OCI-LY7 (cell line): ENCODE data around the gene FANCG. TPM values are rescaled to one million over a fixed set of nuclear protein-coding genes. Genes with fewer than 3 reads are reported as not detected.

Experiments used
- BruUV-seq: library from RNA; stranded (reverse); fragments of 400-500 nt; replicated peaks from 2 replicates; lab custom pipeline; 2021; lab: Mats Ljungman, UMichigan
- CTCF ChIA-PET: fragments of 300-600 bp; sonication (Branson Sonifier 250); formaldehyde crosslinking; loops from one replicate; lab custom pipeline; 2022; ENCODE audit warnings: antibody characterized with exemption; ENCODE audit not compliant: unreplicated experiment; lab: Charles Lee
- POLR2A ChIA-PET: fragments of 300-600 bp; sonication (Branson Sonifier 250); formaldehyde crosslinking; loops from one replicate; lab custom pipeline; 2022; ENCODE audit warnings: antibody characterized with exemption; lab: Charles Lee
- DNase-seq: peaks from one replicate; pipeline ENCODE4 v3.0.0-alpha.2; 2015; ENCODE audit warnings: low spot score
- H2AFZ ChIP-seq: fragments of 200-600 bp; sonication (generic), shearing (Covaris generic); 2 replicates; pipeline ENCODE4 v1.6.1; 2014; ENCODE audit warnings: mild to moderate bottlenecking, antibody characterized with exemption, low read length, moderate library complexity
- H3K27ac ChIP-seq: fragments of 200-600 bp; sonication (generic); 2 replicates; pipeline ENCODE4 v1.5.1; 2014; ENCODE audit warnings: mixed run types, low read depth, mild to moderate bottlenecking, moderate library complexity, low read length, inconsistent platforms; ENCODE audit not compliant: poor library complexity, severe bottlenecking
- H3K36me3 ChIP-seq: fragments of 200-600 bp; sonication (generic); 2 replicates; pipeline ENCODE4 v1.6.1; 2014; ENCODE audit warnings: mild to moderate bottlenecking, antibody characterized with exemption, low read length, moderate library complexity, mixed read lengths; ENCODE audit not compliant: insufficient read depth
- H3K4me1 ChIP-seq: fragments of 200-600 bp; sonication (generic); 2 replicates; pipeline ENCODE4 v1.5.1; 2014; ENCODE audit warnings: mild to moderate bottlenecking, low read length; ENCODE audit not compliant: insufficient read depth, poor library complexity, severe bottlenecking
- H3K4me2 ChIP-seq: fragments of 200-600 bp; sonication (generic); 2 replicates; pipeline ENCODE4 v1.6.1; 2014; ENCODE audit warnings: mild to moderate bottlenecking, low read length
- H3K4me3 ChIP-seq: fragments of 200-600 bp; sonication (generic); 2 replicates; pipeline ENCODE4 v1.5.1; 2014; ENCODE audit warnings: mild to moderate bottlenecking, low read depth, low read length; ENCODE audit not compliant: poor library complexity, severe bottlenecking
- H3K79me2 ChIP-seq: fragments of 200-600 bp; sonication (generic); 2 replicates; pipeline ENCODE4 v1.6.1; 2016; ENCODE audit warnings: low read depth, mild to moderate bottlenecking, low read length, moderate library complexity, mixed read lengths; ENCODE audit not compliant: insufficient read depth
- H3K9me2 ChIP-seq: fragments of 200-600 bp; sonication (generic); 2 replicates; pipeline ENCODE4 v1.6.1; 2016; ENCODE audit warnings: mild to moderate bottlenecking, low read length, mixed read lengths; ENCODE audit not compliant: insufficient read depth
- H3K9me3 ChIP-seq: fragments of 200-600 bp; sonication (generic); 2 replicates; pipeline ENCODE4 v1.6.1; 2014; ENCODE audit warnings: mild to moderate bottlenecking, mixed run types, low read length, mixed read lengths
- H4K20me1 ChIP-seq: fragments of 200-600 bp; sonication (generic); 2 replicates; pipeline ENCODE4 v1.6.1; 2014; ENCODE audit warnings: mild to moderate bottlenecking, antibody characterized with exemption, low read length, moderate library complexity, mixed read lengths; ENCODE audit not compliant: insufficient read depth
- CTCF ChIP-seq: fragments of 200-600 bp; sonication (generic); conservative IDR thresholded peaks from 2 replicates; pipeline ENCODE4 v1.5.1; 2014; ENCODE audit warnings: mild to moderate bottlenecking, antibody characterized with exemption, low read length, moderate library complexity, mixed read lengths
- EZH2phosphoT487 ChIP-seq: fragments of 200-600 bp; sonication (generic); IDR thresholded peaks from 2 replicates; pipeline ENCODE4 v1.6.1; 2018; ENCODE audit warnings: low read depth, borderline replicate concordance, mild to moderate bottlenecking, mixed run types, antibody characterized with exemption, low read length, moderate library complexity, mixed read lengths
- intact Hi-C: fragments of 100-400 bp; cut with micrococcal nuclease; formaldehyde crosslinking; loops from one replicate; pipeline ENCODE4 v1.10.0; 2022; ENCODE audit not compliant: unreplicated experiment
- total RNA-seq, 2 experiments: library from RNA; depleted of rRNA in 1 of 2; stranded (reverse); fragments of >200 nt in 1 of 2; shearing (Covaris generic) in 1 of 2; gene quantifications; 2 replicates each; pipeline ENCODE4 v1.2.3, GENCODE V29; 2014 to 2022

FANCG gene
- total RNA-seq, 2 experiments from 2014 or later = 85.1 to 121 TPM

- H3K9me3 ChIP-seq = no peaks in the 10 kb centered on the region
- H3K79me2 ChIP-seq = no peaks in the 10 kb centered on the region
- no peak for TF ChIP-seq CTCF
- TF ChIP-seq EZH2phosphoT487 = no peak
- H3K4me1 ChIP-seq = no peaks in the 10 kb centered on the region
- BruUV-seq = no TSS peak
- intact Hi-C loops = no loop called here
- ChIA-PET POLR2A (no interaction called here), CTCF (no interaction called here)
- H2AFZ ChIP-seq = no peak overlapping the region
- H3K36me3 ChIP-seq = peaks cover 49% of the 10 kb centered on the region
- H3K4me2 ChIP-seq = no peak overlapping the region
- no peak overlapping the region for H3K27ac ChIP-seq
- no peak for DNase-seq
- no peak overlapping the region for H3K4me3 ChIP-seq
- no peaks in the 10 kb centered on the region for H3K9me2 ChIP-seq
- H4K20me1 ChIP-seq = no peaks in the 10 kb centered on the region
Measured at GRCh38 chr9:35048511-35048910, 31.2 kb downstream of the FANCG start.

- H3K4me3 ChIP-seq = no peak overlapping the region
- no TSS peak for BruUV-seq
- H3K9me2 ChIP-seq = no peaks in the 10 kb centered on the region
- H3K79me2 ChIP-seq = no peaks in the 10 kb centered on the region
- no peaks in the 10 kb centered on the region for H4K20me1 ChIP-seq
- H3K4me2 ChIP-seq = no peak overlapping the region
- ChIA-PET CTCF (interaction anchor here (1.7 kb wide), 1 partner anchor 17 kb away, joined by 4 read pairs; no protein-coding TSS in a partner anchor), POLR2A (no interaction called here)
- intact Hi-C loops = no loop called here
- no peak for DNase-seq
- no peak for TF ChIP-seq EZH2phosphoT487
- no peak for TF ChIP-seq CTCF
- H3K36me3 ChIP-seq = peaks cover 16% of the 10 kb centered on the region
- H2AFZ ChIP-seq = no peak overlapping the region
- H3K4me1 ChIP-seq = no peaks in the 10 kb centered on the region
- no peak overlapping the region for H3K27ac ChIP-seq
- H3K9me3 ChIP-seq = no peaks in the 10 kb centered on the region
Measured at GRCh38 chr9:35044071-35044470, 35.7 kb downstream of the FANCG start.

GRCh38 chr9:35042891-35043545 lies 36.7 kb downstream of the FANCG start:
- ChIA-PET CTCF (interaction anchor here (1.7 kb wide), 1 partner anchor 16 kb away, joined by 4 read pairs; no protein-coding TSS in a partner anchor), POLR2A (no interaction called here)
- no peak overlapping the region for H3K4me2 ChIP-seq
- no peak overlapping the region for H2AFZ ChIP-seq
- H3K9me2 ChIP-seq = no peaks in the 10 kb centered on the region
- TF ChIP-seq CTCF (no peak), EZH2phosphoT487 (no peak)
- H3K4me3 ChIP-seq = no peak overlapping the region
- no peaks in the 10 kb centered on the region for H4K20me1 ChIP-seq
- intact Hi-C loops = no loop called here
- H3K36me3 ChIP-seq = 0 out of 2 replicates have a peak, but pooled peaks cover 7% of the 10 kb centered on the region
- no peak overlapping the region for H3K27ac ChIP-seq
- H3K79me2 ChIP-seq = no peaks in the 10 kb centered on the region
- no peaks in the 10 kb centered on the region for H3K4me1 ChIP-seq
- no peak for DNase-seq
- BruUV-seq = no TSS peak
- H3K9me3 ChIP-seq = no peaks in the 10 kb centered on the region
